CD4-positive, alpha-beta T cell treated with Interleukin-12 subunit alpha and Interleukin-12 subunit beta, for 1 hour (primary cell): Measurements from ENCODE around the gene ZC2HC1C.
A peak's percentile ranks its signal among the peaks of the same experiment; 100 is the strongest.

Source experiments
- DNase-seq: peaks from one replicate; pipeline ENCODE4 v3.0.0-alpha.2; 2020

ZC2HC1C gene, protein sequence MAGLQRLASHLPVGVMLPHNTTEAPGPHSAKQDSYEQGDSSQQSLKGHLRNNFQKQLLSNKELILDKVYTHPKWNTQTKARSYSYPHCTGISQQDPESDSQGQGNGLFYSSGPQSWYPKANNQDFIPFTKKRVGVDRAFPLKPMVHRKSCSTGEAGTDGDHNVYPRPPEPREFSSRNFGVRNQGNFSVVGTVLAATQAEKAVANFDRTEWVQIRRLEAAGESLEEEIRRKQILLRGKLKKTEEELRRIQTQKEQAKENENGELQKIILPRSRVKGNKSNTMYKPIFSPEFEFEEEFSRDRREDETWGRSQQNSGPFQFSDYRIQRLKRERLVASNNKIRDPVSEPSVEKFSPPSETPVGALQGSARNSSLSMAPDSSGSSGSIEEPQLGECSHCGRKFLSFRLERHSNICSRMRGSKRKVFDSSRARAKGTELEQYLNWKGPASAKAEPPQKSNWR

GRCh38 chr14:75069121-75069810 lies at the start of gene ZC2HC1C:
ZC2HC1C (plus strand) TSS chr14:75069641; CDS start chr14:75070574, 933 bp downstream.
- DNase-seq, result peak; percentile 67

GRCh38 chr14:75022655-75023054 lies 46.8 kb upstream of the ZC2HC1C start:
- DNase-seq, result no peak

GRCh38 chr14:75023108-75023507 lies 46.3 kb upstream of the ZC2HC1C start:
- DNase-seq, result no peak

DNA sequence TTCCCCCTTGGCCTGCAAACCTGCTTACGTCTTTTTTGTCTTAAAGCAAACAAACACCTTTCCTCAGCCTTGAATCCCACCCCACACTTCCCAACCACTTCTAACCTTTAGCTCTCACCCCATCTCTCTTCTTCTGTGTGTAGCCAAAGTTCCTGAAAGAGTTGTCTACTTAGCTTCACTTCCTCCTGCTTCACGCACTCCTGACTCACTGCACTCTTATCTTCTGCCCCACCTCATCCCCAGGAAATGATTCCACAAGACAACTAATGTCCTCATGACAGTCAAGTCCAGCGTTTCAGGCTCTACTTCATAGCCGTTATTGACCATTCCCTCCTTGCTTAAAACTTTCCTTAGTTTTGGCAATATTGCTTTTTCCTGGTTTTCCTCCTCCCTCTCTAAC lies 44.4 kb upstream of the ZC2HC1C start:
- no peak for DNase-seq

GRCh38 chr14:75025876-75026275 lies 43.6 kb upstream of the ZC2HC1C start:
- DNase-seq, result no peak

DNA sequence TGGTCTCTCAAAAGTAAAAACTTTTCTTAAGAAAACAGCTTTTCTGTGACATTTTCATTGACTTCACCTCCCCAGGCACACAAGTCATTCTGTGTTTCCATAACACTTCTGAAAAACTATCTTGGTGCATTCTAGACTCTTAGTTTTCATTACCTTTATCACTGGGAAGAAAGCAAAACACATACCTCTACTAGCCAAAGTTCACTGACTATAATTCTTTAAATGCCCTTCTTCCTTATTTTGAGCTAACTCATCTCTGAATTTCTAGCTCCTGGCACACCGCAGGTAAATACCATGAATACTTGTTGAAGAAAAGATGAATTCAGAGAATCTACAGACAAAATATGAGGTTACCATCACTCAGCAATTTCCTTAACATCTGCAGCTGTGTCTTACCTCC lies 39.3 kb upstream of the ZC2HC1C start:
- no peak for DNase-seq

GRCh38 chr14:75032939-75033338 lies 36.5 kb upstream of the ZC2HC1C start:
- DNase-seq, result no peak

DNA sequence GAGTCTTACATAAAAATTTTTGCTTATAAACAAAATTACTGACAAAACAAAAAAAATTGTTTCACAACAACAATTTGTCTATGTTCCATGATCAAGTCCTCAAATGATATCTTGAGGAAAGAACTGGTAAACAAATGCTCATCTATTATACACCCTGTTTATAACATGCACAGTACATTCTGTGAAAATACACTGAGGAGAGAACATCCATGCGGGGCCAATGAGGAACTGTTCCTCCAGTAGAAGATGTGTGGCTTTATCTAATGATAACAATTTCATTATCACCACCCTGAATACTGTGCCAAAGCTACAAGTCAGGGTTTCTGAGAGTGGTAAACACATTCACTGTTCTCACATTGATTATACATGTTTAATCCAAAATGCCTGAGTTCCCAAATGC lies 28.9 kb upstream of the ZC2HC1C start:
- DNase-seq, result no peak

- no peak for DNase-seq
Observed at GRCh38 chr14:75040959-75041358, 28.5 kb upstream of the ZC2HC1C start.

GRCh38 chr14:75041613-75042012 lies 27.8 kb upstream of the ZC2HC1C start:
- no peak for DNase-seq

GRCh38 chr14:75042035-75042434 lies 27.4 kb upstream of the ZC2HC1C start:
- no peak for DNase-seq

GRCh38 chr14:75044322-75044721 lies 25.1 kb upstream of the ZC2HC1C start:
- no peak for DNase-seq

GRCh38 chr14:75044752-75045151 lies 24.7 kb upstream of the ZC2HC1C start:
- no peak for DNase-seq

DNA sequence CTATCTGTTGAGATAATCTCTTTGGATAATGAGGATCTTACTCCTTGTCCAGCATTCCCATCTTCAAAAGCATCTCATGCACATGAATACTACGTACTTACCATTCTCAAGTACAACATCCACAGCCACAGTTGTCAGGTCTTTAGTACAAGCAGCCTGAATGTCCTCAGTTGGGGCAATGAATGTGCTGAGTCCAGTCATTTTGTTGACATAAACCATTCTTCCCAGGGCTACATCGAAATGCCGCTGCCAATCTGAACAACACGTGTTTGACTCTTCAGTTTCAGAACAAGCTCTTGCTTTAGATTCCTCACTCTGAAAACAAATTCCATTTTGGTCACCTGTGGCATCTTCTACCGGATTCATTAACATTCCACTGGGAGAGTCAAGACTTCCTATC lies 23.2 kb upstream of the ZC2HC1C start:
- DNase-seq, result no peak

DNA sequence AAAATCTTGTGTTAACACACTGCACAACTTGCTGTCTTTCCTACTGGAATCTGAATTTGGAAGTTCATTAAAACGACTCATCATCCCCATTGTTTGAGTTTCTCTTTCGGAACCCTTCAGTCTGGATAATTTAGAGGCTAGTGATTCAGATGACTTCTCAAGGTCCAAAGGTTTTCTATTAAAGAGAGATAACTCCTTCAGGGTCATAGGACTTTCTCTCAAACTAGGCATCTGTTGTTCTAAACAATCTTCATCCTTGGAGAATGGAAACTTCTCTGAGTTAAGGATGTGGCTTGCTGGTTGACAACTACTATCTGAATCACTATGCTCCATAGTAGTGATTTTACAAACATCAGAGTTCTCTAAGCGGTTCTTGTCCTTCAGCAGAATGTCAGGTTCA lies 22.5 kb upstream of the ZC2HC1C start:
- DNase-seq, result no peak

GRCh38 chr14:75047506-75047905 lies 21.9 kb upstream of the ZC2HC1C start:
- DNase-seq, result no peak

DNA sequence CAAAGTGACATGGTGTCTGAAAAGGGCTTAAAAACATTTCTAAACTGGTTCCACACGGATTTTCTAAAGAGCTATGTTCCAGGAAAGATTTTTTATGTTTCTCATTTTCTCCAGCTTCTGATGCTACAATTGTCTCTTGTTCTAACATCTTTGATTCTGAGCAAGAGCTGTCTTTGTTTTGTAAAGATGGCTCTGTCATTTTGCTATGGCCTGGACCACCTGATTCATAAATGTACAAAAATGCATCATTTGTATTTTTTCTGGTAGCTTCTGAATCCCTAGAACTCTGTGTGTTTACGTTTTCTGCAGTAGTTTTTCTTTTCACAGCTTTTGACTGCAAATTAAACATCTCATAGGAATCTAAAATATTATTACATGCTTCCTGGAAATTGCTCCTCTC lies 21.3 kb upstream of the ZC2HC1C start:
- DNase-seq, result no peak

GRCh38 chr14:75049136-75049535 lies 20.3 kb upstream of the ZC2HC1C start:
- no peak for DNase-seq

DNA sequence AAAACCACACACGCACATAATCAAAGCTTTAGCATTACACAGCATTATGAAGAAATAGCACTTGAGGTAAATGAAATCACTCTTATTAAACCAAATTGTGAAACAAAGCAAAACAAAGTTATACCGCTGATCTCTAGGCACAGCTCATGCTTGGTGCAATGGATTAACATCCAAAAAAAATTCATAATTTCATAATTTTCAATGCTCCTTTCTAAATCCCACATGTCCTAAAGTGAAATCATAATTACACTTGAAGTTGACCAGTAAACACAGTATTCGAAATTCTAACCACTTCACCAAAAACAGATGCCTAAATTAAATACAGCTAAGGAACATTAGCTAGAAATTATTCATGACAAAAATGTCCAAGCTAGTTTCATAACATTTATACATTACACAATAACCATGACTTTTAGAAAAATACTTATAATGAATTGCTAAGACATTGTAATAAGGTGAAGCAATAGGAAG lies 19.7 kb upstream of the ZC2HC1C start:
- DNase-seq, result no peak

DNA sequence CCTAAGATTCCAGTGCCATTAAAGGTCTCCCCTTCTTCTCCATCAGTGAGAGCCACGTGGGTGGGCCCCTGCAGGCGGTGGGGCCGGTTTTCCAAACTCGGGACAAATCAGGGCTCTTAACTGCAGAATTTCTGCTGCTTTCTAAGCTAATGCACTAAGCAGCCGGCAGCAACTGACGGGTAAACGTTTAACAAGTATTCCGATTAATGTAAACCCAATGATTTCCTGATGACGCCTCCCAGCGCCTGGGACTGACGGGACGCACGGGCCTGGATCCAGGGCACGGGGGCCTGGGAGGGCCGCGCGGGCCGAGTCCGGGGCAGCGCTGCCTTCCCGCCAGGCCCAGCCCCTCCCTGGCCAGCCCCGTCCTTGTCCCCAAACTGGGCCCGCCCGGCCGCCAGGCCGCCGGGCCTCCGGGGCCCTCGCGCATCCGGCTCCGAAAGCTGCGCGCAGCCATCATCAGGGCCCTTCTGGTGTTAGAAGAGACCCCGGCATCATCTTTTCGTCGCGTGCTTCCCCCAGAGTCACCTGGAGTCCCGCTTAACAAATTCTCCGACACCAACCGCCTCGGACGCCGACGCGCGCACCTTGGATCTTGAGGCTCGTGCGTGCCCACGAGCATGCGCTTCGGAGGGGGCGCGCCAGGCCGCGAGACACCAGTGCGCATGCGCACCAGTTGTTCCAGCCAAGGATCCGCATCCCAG lies 18.4 kb upstream of the ZC2HC1C start, which contains the start of gene MLH3:
TSS of gene MLH3 (minus strand) at position 616 of the 704 bp plus-strand sequence. CDS start 1,812 bp downstream, outside the sequence.
- peak; percentile 85 for DNase-seq

DNA sequence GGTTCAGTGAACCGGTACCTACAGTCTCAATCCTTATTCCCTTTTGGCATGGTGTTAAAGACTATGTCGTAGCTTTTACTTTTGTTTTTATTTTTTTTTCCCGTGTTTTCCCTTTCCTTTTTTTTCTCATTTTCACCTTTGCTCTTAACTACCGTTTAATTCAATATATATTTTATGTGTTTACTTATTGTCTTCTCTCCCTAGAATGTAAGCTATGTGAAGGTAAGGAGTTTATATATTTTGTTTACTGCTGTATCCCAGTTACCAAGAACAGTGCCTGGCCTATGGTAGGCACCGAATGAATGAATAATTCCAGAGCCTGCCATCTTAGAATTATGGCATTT lies 17.9 kb upstream of the ZC2HC1C start:
- no peak for DNase-seq

- DNase-seq, result no peak
Observed at GRCh38 chr14:75053396-75054291, 15.8 kb upstream of the ZC2HC1C start.
